HepG2 (cell line): ENCODE results near the gene LINC00237.

Experiments
- CAMTA2 ChIP-seq: sonication (generic); formaldehyde crosslinking; IDR thresholded peaks from 2 replicates; pipeline ENCODE4 v1.4.0; 2020; ENCODE audit warnings: mild to moderate bottlenecking, missing genetic modification reagents, borderline replicate concordance
- DPF2 ChIP-seq: sonication (generic); formaldehyde crosslinking; IDR thresholded peaks from 2 replicates; pipeline ENCODE4 v1.4.0; 2020; ENCODE audit warnings: mild to moderate bottlenecking, low read depth, missing genetic modification reagents, borderline replicate concordance
- EP300 ChIP-seq, 3 experiments: sonication (generic) in 1 of 3; formaldehyde crosslinking in 1 of 3; IDR thresholded peaks; 2 replicates each; pipeline versions ENCODE4 v1.5.1 to v1.6.1; 2011 to 2020; ENCODE audit warnings: low read depth in 2 of 3, low read length in 2 of 3, borderline replicate concordance in 1 of 3, improper control_type of control experiment in 1 of 3, mild to moderate bottlenecking in 1 of 3, missing genetic modification reagents in 1 of 3, moderate library complexity in 1 of 3
- FIP1L1 ChIP-seq: fragments of 200-400 bp; formaldehyde crosslinking; IDR thresholded peaks from 2 replicates; pipeline ENCODE4 v1.6.1; 2018; ENCODE audit warnings: low read depth, mild to moderate bottlenecking, low read length, moderate library complexity, borderline replicate concordance; ENCODE audit not compliant: insufficient read depth
- GABPA ChIP-seq, 2 experiments: IDR thresholded peaks; 2 replicates each; pipeline ENCODE4 v1.6.1; 2011 to 2016; ENCODE audit warnings: low read depth in 2 of 2, low read length in 1 of 2, missing biosample characterization in 1 of 2, missing genetic modification characterization in 1 of 2
- GATAD2A ChIP-seq: IDR thresholded peaks from 2 replicates; pipeline ENCODE4 v1.6.1; 2016
- MXI1 ChIP-seq: IDR thresholded peaks from 3 replicates; pipeline ENCODE4 v1.6.1; 2012; ENCODE audit warnings: low read depth, low read length, inconsistent platforms, borderline replicate concordance
- NCOR1 ChIP-seq: fragments of 200-600 bp; sonication (generic); IDR thresholded peaks from 2 replicates; pipeline ENCODE4 v1.7.0; 2017; ENCODE audit warnings: antibody characterized with exemption, low read length, borderline replicate concordance
- PATZ1 ChIP-seq: sonication (generic); formaldehyde crosslinking; IDR thresholded peaks from 2 replicates; pipeline ENCODE4 v1.4.0; 2020; ENCODE audit warnings: missing genetic modification reagents
- SPEN ChIP-seq: sonication (generic); formaldehyde crosslinking; IDR thresholded peaks from 2 replicates; pipeline ENCODE4 v1.5.1; 2020; ENCODE audit warnings: low read depth, mild to moderate bottlenecking, missing genetic modification reagents
- TAF15 ChIP-seq: fragments of 200-400 bp; formaldehyde crosslinking; IDR thresholded peaks from one replicate; pipeline ENCODE4 v1.6.1; 2018; ENCODE audit warnings: mild to moderate bottlenecking, low read depth, low read length; ENCODE audit not compliant: poor library complexity, severe bottlenecking
- ZNF180 ChIP-seq: sonication (generic); formaldehyde crosslinking; IDR thresholded peaks from 2 replicates; pipeline ENCODE4 v1.4.0; 2020; ENCODE audit warnings: low read depth, missing genetic modification reagents, borderline replicate concordance
- TF ChIP-seq, protein P1 (sequence below): sonication (generic); formaldehyde crosslinking; IDR thresholded peaks from 2 replicates; pipeline ENCODE4 v1.5.0; 2020; ENCODE audit warnings: mild to moderate bottlenecking, missing genetic modification reagents, moderate library complexity

GRCh38 chr20:21110811-21111210 is 4.7 kb upstream of the LINC00237 start:
- TF ChIP-seq, protein P1, sequence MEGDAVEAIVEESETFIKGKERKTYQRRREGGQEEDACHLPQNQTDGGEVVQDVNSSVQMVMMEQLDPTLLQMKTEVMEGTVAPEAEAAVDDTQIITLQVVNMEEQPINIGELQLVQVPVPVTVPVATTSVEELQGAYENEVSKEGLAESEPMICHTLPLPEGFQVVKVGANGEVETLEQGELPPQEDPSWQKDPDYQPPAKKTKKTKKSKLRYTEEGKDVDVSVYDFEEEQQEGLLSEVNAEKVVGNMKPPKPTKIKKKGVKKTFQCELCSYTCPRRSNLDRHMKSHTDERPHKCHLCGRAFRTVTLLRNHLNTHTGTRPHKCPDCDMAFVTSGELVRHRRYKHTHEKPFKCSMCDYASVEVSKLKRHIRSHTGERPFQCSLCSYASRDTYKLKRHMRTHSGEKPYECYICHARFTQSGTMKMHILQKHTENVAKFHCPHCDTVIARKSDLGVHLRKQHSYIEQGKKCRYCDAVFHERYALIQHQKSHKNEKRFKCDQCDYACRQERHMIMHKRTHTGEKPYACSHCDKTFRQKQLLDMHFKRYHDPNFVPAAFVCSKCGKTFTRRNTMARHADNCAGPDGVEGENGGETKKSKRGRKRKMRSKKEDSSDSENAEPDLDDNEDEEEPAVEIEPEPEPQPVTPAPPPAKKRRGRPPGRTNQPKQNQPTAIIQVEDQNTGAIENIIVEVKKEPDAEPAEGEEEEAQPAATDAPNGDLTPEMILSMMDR (CRISPR knock-in tag) = no peak
- TF ChIP-seq PATZ1 = no peak
- TF ChIP-seq SPEN = no peak
- TF ChIP-seq GATAD2A (CRISPR knock-in tag) = no peak
- no peak for TF ChIP-seq EP300 (IDR thresholded peaks at IDR 0.05; ENCODE audit: low read depth in 2 of 2, low read length in 2 of 2)
- no peak for TF ChIP-seq EP300 (CRISPR knock-in tag; IDR thresholded peaks at IDR 0.05; ENCODE audit: borderline replicate concordance)
- no peak for TF ChIP-seq CAMTA2 (CRISPR knock-in tag)
- no peak for TF ChIP-seq MXI1
- TF ChIP-seq ZNF180 (CRISPR knock-in tag) = no peak
- TF ChIP-seq TAF15 = no peak
- TF ChIP-seq GABPA (IDR thresholded peaks at IDR 0.05; ENCODE audit: low read depth, low read length) = no peak
- no peak for TF ChIP-seq GABPA (CRISPR knock-in tag; IDR thresholded peaks at IDR 0.05; ENCODE audit: low read depth)
- TF ChIP-seq DPF2 (CRISPR knock-in tag) = no peak
- TF ChIP-seq FIP1L1 = no peak
- no peak for TF ChIP-seq NCOR1
